MCF 10A (cell line): ENCODE results near the gene LDHD. TPM values are rescaled to one million over a fixed set of nuclear protein-coding genes. Genes with fewer than 3 reads are reported as not detected.

Experiments
- Bru-seq: library from RNA; stranded (reverse); fragments of 400-500 nt; gene quantifications from one replicate; lab custom pipeline; 2021; lab: Mats Ljungman, UMichigan
- BruChase-seq, 2 experiments: library from RNA; stranded (reverse); fragments of 400-500 nt; gene quantifications; one replicate each; lab custom pipeline; 2021; lab: Mats Ljungman, UMichigan
- BruUV-seq: library from RNA; stranded (reverse); fragments of 400-500 nt; replicated peaks from 2 replicates; lab custom pipeline; 2021; lab: Mats Ljungman, UMichigan
- CTCF ChIA-PET: fragments of 300-600 bp; sonication (Branson Sonifier 250); formaldehyde crosslinking; extraction: SDS; loops from one replicate; lab custom pipeline; 2021; ENCODE audit warnings: antibody characterized with exemption, inconsistent platforms; lab: Yijun Ruan, JAX
- POLR2A ChIA-PET: fragments of 300-600, 350-650 bp; sonication (Branson Sonifier 250); formaldehyde crosslinking; extraction: SDS; loops from one replicate; lab custom pipeline; 2020; ENCODE audit warnings: antibody characterized with exemption, inconsistent platforms; lab: Yijun Ruan, JAX
- DNase-seq: peaks from one replicate; pipeline ENCODE4 v3.0.0-alpha.2; 2018; ENCODE audit not compliant: unreplicated experiment
- H3K27ac Mint-ChIP-seq: one replicate; pipeline ENCODE4 v1.8.0; 2022; ENCODE audit warnings: mild to moderate bottlenecking, low read depth, mixed read lengths; ENCODE audit not compliant: unreplicated experiment
- H3K27me3 Mint-ChIP-seq: one replicate; pipeline ENCODE4 v1.8.0; 2022; ENCODE audit warnings: mixed read lengths; ENCODE audit not compliant: insufficient read depth, unreplicated experiment
- H3K36me3 Mint-ChIP-seq: one replicate; pipeline ENCODE4 v1.8.0; 2022; ENCODE audit warnings: mild to moderate bottlenecking, moderate library complexity, mixed read lengths; ENCODE audit not compliant: insufficient read depth, unreplicated experiment
- H3K4me1 Mint-ChIP-seq: one replicate; pipeline ENCODE4 v1.8.0; 2022; ENCODE audit warnings: mixed read lengths; ENCODE audit not compliant: insufficient read depth, unreplicated experiment
- H3K4me3 Mint-ChIP-seq: one replicate; pipeline ENCODE4 v1.8.0; 2022; ENCODE audit warnings: mild to moderate bottlenecking, moderate library complexity, mixed read lengths; ENCODE audit not compliant: unreplicated experiment
- H3K9me3 Mint-ChIP-seq: one replicate; pipeline ENCODE4 v1.8.0; 2022; ENCODE audit warnings: mixed read lengths; ENCODE audit not compliant: unreplicated experiment
- intact Hi-C: fragments of 100-400 bp; cut with micrococcal nuclease; formaldehyde crosslinking; loops from 2 replicates; pipeline ENCODE4 v1.14.1; 2022
- long read RNA-seq: library from polyadenylated mRNA; stranded (forward); transcript quantifications from one replicate; pipeline ENCODE4 v2.0.0, GENCODE V29; 2022
- total RNA-seq: library from RNA; stranded (reverse); gene quantifications from 2 replicates; pipeline ENCODE4 v1.2.3, GENCODE V29; 2022
- TF ChIP-seq, protein P1 (sequence below): fragments of 200-600 bp; IDR thresholded peaks from one replicate; pipeline ENCODE4 v1.8.0; 2022; ENCODE audit warnings: antibody characterized with exemption, mild to moderate bottlenecking; ENCODE audit not compliant: unreplicated experiment

Gene LDHD
- total RNA-seq (0.15 and 0.30 TPM in 2 replicates), Bru-seq, nascent RNA (percentile 5 among the genes with signal in this experiment), BruChase-seq, experiment 1, labeled RNA remaining after a 6-hour chase (not detected), BruChase-seq, experiment 2, labeled RNA remaining after a 2-hour chase (percentile 16 among the genes with signal in this experiment)
- long read RNA-seq = 0 reads

DNA sequence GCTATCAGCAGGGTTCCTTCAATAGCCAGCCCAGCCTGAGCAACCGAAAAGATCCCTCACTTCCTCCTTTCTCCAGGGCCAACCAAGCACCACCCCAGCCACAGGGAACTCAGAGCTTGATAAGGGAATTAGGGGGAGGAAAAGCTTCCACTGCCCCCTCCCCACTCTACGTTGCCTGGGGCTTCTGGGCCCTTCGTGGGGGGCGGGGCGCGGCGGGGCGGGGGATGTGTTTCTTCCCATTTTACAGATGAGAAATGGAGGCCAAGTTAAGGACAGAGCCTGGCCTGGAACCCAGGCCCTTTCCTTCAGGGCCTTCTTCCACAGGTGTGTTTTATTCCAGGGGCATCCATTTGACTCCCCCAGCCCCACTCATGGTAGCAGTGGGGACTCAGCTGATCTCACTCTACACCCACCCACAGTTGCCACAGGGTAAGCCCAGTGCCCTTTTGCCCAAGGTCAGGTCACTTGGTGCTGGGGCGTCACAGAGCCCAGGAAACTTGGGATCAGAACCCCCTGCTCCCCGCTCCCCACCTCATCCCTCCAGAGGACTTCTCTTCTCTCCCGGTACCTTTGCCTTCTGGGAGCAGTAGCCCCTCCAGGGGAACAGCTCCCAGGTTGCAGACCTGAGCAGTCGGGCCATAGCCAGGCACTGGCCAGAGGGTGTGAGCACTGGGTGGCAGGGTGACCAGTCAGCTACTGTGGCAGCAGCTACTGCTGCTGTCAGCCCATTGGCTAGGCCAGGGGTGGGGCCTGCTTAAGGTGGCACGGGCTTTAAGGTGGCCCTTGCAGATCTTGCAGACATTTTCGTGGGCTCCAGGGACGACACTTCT lies at the start of gene LDHD:
Gene LDHD (minus strand): TSS at position 700 of the 830 bp plus-strand sequence. CDS start 60 bp downstream, at position 640.
- no peaks in the 10 kb centered on the region for H3K9me3 Mint-ChIP-seq
- no TSS peak for BruUV-seq
- H3K4me3 Mint-ChIP-seq = peak within 1 kb of the TSS; percentile 70
- intact Hi-C loops = no loop called here
- DNase-seq = peak; percentile 41
- peaks cover 4% of the 10 kb centered on the region for H3K4me1 Mint-ChIP-seq
- TF ChIP-seq, protein P1, sequence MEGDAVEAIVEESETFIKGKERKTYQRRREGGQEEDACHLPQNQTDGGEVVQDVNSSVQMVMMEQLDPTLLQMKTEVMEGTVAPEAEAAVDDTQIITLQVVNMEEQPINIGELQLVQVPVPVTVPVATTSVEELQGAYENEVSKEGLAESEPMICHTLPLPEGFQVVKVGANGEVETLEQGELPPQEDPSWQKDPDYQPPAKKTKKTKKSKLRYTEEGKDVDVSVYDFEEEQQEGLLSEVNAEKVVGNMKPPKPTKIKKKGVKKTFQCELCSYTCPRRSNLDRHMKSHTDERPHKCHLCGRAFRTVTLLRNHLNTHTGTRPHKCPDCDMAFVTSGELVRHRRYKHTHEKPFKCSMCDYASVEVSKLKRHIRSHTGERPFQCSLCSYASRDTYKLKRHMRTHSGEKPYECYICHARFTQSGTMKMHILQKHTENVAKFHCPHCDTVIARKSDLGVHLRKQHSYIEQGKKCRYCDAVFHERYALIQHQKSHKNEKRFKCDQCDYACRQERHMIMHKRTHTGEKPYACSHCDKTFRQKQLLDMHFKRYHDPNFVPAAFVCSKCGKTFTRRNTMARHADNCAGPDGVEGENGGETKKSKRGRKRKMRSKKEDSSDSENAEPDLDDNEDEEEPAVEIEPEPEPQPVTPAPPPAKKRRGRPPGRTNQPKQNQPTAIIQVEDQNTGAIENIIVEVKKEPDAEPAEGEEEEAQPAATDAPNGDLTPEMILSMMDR = no peak
- peaks cover 18% of the 10 kb centered on the region for H3K36me3 Mint-ChIP-seq
- ChIA-PET POLR2A (interaction anchor here (0.7 to 1.6 kb wide), 3 partner anchors 105 to 131 kb away, joined by 3 to 4 read pairs (median 3); partner anchors contain the start of gene WDR59), CTCF (interaction anchor here (0.6 to 1.0 kb wide), 2 partner anchors 117 to 118 kb away, joined by 3 read pairs; partner anchors contain the start of gene ZNRF1)
- H3K27me3 Mint-ChIP-seq = no peaks in the 10 kb centered on the region
- no peak within 1 kb of the TSS for H3K27ac Mint-ChIP-seq

DNA sequence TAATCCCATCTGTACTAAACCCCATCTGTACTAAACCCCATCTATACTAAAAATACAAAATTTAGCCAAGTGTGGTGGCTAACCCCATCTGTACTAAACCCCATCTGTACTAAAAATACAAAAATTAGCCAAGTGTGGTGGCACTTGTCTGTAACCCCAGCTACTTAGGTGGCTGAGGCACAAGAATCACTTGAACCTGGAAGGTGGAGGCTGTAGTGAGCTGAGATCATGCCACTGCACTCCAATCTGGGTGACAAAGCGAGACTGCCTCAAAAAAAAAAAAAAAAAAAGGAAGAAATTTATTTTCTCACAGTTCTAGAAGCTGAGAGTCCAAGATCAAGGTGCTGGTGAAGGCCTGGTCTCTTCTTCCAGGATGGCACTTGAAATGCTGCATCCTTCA lies 43.8 kb upstream of the LDHD start:
- Mint-ChIP-seq H3K9me3 (peaks cover 6% of the 10 kb centered on the region), H3K4me3 (no peak overlapping the region), H3K27ac (no peak overlapping the region), H3K4me1 (no peaks in the 10 kb centered on the region), H3K27me3 (no peaks in the 10 kb centered on the region), H3K36me3 (peaks cover 55% of the 10 kb centered on the region)
- no peak for DNase-seq
- BruUV-seq = no TSS peak
- TF ChIP-seq, protein P1 = no peak
- intact Hi-C loops = no loop called here
- CTCF ChIA-PET = interaction anchor here (0.6 to 1.7 kb wide), 2 partner anchors 73 to 446 kb away, joined by 4 to 6 read pairs; no protein-coding TSS in a partner anchor
- POLR2A ChIA-PET = no interaction called here

DNA sequence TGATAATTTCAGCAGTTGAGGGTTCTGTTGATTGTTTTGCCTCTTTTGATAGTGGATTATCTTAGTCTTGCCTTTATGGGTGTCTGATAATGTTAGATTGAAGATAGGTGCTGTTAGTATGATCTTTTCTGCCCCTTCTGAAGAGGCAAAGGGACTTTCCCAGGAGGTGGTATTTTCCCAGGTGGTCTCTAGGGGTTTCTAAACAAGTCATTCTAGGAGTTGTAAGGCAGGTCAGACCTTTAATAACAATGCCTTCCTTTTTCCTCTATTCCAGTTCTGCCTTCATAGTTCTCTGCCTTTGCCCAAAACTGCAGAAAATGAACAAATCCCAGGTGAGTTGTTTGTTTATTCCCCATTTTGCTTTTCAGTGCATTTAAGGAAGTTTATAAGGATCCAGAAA lies 36.1 kb upstream of the LDHD start:
- Mint-ChIP-seq H3K27me3 (no peaks in the 10 kb centered on the region), H3K9me3 (peaks cover 23% of the 10 kb centered on the region), H3K36me3 (peaks cover 30% of the 10 kb centered on the region), H3K4me1 (no peaks in the 10 kb centered on the region), H3K27ac (no peak overlapping the region), H3K4me3 (no peak overlapping the region)
- no TSS peak for BruUV-seq
- no peak for DNase-seq
- TF ChIP-seq, protein P1 = no peak
- POLR2A ChIA-PET = no interaction called here
- CTCF ChIA-PET = interaction anchor here (0.5 kb wide), 1 partner anchor 73 kb away, joined by 3 read pairs; no protein-coding TSS in a partner anchor
- intact Hi-C loops = no loop called here

DNA sequence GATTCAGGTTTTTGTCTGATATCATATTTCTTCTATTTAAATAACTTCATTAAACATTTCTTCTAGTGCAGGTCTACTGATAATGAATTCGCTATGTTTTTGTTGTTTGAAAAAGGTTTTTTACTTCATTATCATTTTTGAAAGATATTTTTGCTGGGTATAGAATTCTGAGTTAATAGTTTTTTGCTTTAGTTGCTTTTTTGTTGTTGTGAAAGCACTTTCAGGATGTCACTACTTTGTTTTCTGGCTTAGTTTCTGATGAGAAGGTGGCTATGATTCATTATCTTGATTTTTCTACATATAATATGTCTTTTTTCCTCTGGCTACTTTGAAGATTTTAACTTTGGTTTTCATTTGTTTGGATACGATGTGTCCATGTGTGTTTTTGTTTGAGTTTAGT lies 35.2 kb upstream of the LDHD start:
- DNase-seq = no peak
- peaks cover 23% of the 10 kb centered on the region for H3K36me3 Mint-ChIP-seq
- H3K4me1 Mint-ChIP-seq = no peaks in the 10 kb centered on the region
- TF ChIP-seq, protein P1 = no peak
- H3K9me3 Mint-ChIP-seq = peaks cover 23% of the 10 kb centered on the region
- no peaks in the 10 kb centered on the region for H3K27me3 Mint-ChIP-seq
- intact Hi-C loops = no loop called here
- POLR2A ChIA-PET = no interaction called here
- no TSS peak for BruUV-seq
- H3K4me3 Mint-ChIP-seq = no peak overlapping the region
- H3K27ac Mint-ChIP-seq = no peak overlapping the region
- CTCF ChIA-PET = no interaction called here
